Stimulated activated CD4-positive, alpha-beta T cell treated with anti-CD3 and anti-CD28 coated beads, Interleukin-12 subunit alpha, Interleukin-12 subunit beta, amount 100 ng/mL, for 4 hours (primary cell): Measurements from ENCODE around the gene KBTBD3.
"Not testable (repeated sequence)": the region's sequence is repeated elsewhere in the genome, so short reads cannot be mapped to it uniquely, and the experiment has no call there.

Experiments used
- DNase-seq: peaks from one replicate; pipeline ENCODE4 v3.0.0-alpha.2; 2020

Gene KBTBD3

DNA sequence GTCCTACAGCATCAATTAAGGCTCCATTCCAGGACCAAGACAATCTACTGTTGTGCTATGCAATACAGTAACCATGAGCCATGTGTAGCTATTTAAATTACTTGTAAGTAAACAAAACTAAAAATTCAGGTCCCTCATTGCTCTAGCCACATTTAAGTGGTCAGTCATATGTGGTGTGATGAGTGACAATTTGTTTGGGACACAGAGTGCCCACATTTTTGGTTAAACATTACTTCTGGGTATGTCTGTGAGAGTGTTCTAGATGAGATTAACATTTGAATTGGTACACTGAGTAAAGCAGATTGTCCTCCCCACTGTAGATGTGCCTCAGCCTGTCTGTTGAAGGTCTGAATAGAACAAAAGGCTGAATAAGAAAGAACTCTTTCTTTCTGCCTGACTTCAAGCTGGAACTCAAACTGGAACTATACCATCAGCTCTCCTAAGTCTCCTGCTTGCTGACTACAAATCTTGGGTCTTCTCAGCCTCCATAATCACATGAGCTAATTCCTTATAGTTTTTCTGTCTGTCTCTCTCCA is 15.8 kb downstream of the KBTBD3 start:
- no peak for DNase-seq

DNA sequence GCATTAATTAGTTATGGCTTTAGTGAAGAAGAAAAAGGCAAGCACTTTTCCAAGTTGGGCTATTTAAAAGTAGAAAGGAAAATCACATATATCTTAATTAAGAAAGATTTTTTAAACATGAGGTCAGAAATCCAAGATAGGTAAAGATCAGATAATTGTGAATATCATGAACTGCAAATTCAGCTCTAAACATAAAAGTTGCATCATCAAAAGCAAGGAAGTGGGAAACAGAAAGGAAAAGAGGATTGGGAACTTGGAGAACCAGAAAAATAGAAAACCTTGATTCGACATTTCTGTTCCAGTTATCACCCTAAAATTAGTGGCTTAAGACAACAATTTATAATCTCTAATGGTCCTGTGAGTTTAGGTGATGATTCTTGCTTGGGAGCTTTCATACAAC is 17.5 kb downstream of the KBTBD3 start:
- DNase-seq = no peak

DNA sequence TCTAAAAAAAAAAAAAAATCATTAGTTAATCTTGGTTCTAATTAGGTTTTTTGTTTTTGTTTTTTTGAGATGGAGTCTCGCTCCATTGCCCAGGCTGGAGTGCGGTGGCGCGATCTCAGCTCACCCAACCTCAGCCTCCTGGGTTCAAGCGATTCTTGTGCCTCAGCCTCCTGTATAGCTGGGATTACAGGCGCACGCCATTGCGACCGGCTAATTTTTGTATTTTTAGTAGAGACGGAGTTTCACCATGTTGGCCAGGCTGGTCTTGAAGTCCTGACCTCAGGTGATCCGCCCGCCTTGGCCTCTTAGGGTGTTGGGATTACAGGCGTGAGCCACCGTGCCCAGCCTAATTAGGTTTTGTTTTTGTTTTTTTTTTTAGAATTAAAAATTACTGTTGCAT is 18.8 kb downstream of the KBTBD3 start:
- DNase-seq = not testable (repeated sequence)

DNA sequence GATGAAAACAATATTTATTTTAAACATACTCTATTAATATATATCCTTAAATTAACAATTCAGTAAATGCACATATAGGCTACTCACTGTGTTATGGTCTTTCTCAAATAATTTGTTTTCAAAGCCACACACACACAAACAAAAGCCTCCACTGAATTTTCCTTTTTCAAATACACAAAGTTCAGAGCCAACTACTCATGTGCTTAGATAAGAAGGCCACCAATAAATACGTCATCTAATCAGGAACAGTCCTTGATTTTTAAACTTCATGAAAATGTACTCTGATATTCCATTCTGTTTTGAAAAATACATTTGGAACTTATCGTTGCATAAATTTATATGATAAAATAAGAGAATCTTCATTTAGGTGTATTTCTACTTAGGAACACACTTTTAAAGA is 26.0 kb downstream of the KBTBD3 start:
- DNase-seq = no peak

DNA sequence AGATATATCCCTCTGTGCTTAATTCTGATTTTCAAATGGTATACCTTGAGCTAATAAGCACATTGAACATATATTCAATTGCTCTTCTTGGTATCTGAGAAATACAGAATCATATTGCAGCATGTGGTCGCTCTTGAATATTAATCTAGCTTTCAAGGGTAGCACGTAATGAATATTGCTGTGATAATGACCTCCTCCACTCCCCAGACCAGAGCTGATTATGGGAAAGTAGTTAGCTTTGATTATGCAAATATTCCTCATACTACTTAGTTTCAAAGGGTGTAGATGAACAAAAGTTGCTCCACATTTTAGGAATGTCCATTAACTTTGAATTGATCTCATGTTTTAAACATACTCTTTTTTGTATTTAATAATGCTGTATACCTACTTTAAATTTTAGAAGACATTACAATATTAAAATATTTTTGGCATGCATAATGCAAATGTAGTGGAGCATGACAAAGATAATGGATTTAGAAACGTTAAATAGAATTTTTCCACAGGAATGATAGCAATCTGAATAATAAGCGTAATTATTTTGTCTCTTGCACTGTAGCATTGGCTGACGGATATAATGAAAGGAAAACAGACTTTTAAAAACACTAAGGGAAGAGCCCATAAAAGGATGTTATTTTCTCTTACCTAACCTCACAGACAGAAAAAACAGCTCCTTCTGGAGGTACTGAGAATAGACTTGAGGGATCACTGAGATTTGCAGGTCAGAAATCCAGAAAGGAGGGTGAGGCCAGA is 27.2 kb downstream of the KBTBD3 start:
- no peak for DNase-seq

DNA sequence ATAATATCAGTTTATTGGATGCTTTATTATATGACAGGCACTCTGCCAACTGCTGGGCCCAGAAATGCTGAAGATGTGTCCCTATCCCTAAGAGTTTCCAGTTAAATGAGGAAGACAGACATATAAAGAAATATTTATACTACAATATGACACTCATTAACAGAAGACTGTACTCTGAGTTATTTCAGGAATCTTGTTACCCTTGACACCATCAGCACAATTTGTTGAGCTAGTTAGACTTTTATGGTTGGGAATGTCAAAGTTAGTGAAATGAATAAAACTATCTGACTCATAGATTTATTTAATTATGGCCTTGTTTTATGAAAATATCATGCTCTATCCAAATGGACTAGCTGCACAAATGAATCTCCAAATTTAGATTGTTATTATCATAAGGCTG is 29.5 kb downstream of the KBTBD3 start:
- no peak for DNase-seq

DNA sequence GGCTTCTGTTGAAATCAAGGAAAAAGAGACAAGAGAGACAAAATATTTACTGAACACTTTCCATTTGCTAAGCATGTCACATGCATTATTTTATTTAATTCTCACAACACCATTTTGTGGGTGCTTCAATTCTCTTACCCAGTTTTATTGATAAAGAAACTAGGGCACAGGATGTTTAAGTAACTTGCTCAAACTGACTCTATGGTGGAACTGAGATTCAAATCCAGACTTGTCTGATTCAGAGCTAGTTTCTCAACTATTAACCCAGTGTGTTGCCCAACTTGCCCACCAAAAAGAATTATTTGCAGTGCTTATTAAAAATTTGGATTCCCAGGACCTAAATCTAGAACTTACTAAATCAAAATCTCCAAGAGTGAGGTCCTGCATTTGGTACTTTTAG is 33.6 kb downstream of the KBTBD3 start:
- DNase-seq = no peak

DNA sequence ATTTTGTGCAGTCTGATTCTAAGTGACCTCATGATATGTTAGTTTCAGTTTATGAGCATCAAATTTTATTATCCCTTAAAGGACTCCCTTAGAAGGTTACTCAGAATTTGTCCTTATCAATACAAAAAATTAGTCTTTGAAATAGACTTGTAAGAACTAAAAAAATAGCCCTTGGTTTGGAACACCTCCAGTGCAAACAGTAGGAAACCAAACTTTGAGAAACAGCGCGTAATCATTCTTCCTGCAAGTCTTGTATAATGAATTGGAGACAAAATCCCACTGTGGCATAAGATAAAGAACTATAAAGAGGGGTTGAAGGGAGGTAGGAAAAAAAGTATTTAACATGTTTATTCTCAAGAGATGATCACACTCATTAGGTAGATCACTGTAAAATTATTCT is 44.3 kb downstream of the KBTBD3 start:
- DNase-seq = no peak

DNA sequence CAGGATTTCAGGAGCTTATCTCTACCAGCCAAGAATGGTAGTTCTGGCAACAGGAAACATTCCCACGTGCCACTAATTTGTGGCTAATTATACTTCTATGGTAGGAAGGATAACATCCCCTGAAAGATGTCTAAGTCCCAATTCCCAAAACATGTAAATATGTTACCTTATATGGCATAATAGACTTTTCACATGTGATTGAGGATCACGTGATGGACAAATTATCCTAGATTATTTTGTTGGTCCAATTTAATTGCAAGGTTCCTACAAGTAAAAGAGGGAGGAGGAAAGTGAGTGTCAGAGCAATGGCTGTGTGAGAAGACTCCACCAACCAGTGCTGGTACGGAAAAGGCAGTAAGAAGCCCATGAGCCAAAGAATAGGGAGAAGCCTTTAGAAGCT is 45.2 kb downstream of the KBTBD3 start:
- DNase-seq = no peak

DNA sequence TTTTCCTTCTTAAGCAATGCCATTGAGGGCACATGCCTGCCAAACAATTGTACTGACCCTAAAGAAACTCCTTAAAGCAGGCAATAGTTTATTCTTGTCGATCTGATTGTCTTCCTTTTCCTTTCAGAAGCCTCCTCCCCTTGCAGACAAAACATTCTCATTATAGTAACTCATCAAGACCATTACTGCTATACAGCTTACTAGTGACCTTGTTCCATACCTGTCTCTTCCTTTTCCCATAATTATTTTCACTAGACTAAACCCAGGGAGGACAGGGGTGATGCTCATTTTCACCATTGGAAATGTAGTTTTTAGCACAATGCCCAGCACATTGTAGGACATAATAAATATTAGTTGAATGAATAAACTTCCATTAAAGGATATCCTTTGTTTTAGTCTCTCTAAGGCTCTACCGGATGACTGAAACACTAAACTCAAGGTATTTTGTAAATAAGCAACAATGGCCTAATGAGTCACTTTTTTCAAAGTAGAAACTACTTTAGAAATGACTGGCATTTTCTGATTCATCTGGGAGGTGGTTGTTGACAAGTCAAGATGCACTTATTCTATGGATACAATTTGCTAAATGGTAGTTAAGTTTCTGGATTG is 45.8 kb downstream of the KBTBD3 start:
- no peak for DNase-seq

DNA sequence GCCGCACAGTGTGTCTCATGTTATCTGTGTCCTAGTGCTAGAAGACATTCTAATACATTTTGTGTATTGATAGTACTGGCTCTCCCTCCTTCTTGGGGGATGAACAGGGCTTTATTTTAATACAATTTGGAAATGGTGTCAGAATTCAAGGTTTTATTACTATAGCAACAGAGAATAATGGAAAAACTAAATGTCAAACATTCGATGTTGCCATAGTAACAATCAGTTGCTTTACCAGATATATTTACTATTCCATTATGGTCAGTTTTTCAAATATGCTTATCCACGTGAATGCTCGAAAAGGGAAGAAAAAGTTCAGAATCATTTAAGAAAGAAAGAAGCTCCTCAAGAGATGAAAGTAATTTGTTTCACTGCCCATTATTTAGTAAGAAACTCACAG is 46.5 kb downstream of the KBTBD3 start:
- DNase-seq = no peak

DNA sequence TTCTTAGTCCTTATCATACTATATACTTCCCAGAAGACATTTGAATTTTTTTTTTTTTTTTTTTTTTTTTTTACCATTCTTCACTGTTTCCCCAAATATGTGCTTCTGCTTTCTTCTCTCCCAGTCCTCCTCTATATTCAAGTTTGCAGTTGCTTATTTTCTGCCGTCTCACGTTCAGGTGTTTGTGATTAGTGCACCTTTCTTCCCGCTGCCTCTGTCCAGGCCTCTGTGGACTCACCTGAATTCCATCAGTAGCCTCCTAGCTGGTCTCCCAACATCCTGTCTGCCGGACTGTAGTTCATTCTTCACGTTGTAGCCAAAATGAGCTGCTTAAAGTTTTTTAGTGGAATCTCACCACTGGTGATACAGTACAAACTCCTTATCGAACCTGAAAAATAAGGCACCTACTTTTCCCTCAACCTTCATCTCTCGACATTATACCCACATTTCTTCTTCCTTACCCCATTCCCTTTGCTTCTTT is 54.3 kb downstream of the KBTBD3 start:
- DNase-seq = no peak

DNA sequence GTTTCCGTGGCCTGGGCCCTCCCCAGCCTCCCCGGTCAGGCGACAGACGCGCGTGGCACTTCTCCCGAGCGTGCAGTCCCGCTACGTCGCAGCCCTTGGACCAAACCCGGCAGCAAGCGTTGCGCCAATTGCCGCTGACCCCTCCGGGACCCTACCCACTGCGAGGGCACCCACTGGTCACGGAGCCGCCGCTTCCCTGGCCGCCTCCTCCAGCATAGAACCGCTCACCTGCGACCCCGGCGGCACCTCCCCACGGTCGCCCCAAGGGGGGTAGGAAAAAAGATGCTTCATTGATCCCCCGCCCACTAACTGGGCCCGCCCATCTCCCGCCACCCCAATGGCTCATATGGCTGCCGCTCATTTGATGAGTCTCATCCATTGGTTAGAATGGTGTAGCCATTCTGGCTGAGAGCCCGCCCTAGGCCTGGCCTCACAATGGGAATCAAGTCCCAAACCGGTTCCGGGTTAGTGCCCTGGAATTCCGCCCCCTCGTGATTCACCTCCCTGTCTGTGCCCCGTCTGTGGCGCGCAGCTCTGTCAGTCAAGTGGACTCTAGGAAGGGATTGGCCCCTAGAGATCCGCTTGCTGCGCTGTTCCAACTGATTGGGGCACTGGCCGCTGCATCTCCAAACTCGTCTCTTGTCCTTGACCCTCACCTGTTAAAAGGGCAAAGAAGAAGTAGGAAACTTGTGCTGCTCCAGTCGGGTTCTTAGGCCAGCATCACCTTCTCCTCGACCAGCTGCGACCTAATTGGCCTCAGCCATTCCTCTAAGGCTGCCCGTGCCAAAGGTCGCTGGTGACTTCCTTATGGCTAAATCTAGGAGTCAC is 55.0 kb downstream of the KBTBD3 start, which contains the start of gene MSANTD4:
TSS of gene MSANTD4 (minus strand) at position 274 of the 828 bp plus-strand sequence. CDS start 11,323 bp downstream, outside the sequence.
- peak; percentile 95 for DNase-seq

DNA sequence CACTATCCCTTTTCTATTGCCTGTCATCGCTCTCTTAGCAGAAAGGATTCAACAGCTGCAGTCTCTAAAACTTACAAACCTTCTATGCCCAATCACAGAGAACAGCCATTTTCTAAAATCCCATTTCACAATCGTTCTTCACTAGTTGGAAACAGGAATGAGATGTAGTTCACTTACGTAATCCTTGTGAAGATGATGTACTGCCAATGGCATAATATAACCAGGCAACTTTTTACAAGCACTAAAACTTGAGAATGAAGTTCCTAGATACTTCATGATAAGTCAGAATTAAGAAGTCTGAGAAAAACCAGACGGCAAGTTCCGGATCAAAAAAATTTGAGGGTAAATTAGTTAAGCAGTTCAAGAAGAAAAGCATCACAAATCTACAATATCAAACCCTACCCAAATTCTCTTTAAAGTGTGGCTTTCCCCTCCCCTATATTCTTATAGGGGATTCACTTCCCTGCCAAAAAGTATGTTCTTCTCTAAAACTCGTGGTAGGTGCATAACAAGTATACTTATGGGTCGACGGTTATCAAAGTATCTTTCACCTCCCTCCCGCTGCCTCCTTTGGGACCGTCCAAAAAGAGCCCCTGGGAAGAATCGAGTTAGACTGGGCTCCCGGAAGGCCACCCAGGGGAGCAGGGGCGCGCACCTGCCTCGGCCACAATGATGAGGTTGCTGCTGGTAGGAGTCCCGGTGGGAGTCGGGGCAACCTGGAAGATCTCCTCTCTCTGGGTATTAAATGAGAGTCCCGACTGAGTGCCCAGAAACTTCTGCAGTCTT is 55.8 kb downstream of the KBTBD3 start:
- no peak for DNase-seq

DNA sequence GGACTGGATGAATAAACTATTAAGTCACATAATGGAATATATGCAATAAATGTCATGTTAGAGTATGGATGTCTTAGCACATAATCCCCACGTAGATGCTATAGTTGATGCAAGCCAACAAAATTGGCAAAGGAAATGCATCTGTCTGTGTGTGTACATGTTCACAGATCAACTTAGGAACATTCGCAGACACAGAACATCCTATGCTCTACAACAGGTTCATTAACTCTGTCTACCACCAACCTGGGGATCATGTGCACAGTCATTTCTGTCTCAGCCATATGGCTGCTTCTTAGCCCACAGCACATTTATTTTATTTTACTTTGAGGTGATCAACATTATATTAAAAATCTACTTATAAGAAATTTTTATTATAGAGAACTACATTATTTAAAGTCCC is 60.1 kb downstream of the KBTBD3 start:
- no peak for DNase-seq

DNA sequence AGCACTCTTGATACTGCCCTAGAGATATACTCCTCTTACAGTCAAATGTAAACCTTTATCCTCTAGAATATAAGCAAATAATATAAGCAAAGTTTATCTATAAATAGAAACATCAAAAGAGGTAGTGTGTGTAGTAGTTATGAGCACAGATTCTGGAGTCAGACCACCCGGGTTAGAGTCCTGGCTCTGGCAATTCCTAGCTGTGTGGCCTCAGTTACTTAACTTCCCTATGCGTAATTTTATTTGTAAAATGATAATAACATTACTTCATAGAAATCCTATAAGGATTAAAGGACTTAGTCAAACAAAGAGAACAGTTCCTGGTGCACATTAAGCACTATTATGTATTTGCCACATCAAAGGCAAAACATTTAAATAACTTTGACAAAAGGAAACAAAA is 62.1 kb downstream of the KBTBD3 start:
- no peak for DNase-seq

DNA sequence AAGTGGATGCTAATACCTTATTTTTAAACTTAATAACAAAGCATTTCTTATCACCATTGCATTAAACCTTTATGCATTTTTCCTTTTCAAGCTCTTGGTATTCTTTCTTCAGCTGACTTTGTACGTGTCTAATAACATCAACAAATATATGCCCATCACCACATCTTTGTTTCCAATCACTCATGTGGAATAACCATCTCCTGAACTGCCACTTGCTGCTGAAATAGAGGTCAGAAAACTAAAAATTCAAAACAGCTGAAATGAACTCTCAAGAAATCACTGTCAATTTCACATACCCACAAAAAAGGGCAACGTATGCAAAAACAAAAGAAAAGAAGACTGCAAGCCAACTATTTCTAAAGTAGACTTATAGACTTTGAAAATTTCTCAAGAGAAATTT is 62.5 kb downstream of the KBTBD3 start:
- DNase-seq = no peak

DNA sequence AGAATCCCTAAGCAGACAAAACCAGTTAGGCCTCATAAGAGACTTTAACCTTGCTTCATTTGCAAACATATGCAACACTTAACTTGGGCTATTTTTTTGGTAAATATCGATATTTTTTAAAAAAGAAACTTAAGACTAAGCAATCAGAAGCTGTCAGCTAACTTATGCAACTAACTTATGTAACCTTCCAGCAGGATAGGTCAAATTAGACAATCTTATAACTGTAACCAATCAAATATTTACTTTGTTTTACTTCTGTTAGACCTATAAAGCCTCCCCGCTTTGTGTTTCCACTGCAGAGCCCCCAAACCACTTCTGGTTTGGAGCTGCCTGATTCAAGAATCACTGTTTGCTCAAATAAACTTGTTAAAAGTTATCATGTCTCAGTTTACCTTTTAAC is 63.1 kb downstream of the KBTBD3 start:
- DNase-seq = no peak

DNA sequence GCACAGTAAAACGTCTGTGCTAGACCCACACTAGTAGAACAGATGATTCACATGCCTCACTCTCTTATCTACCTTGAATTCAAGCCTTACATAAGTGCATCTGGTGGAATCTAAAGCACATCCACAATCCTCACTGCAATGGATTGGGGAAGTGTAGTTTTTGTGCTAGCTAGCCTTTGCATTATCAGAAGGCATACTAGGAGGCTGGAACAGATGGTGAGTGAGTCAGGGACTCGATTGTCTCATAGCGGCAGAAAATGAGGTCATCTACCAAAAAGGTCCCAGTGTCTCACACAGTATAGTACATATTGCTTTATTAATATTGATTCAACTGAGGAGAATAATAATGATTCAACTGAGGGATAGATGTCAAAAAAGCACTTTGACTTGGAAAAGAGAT is 64.4 kb downstream of the KBTBD3 start:
- no peak for DNase-seq

DNA sequence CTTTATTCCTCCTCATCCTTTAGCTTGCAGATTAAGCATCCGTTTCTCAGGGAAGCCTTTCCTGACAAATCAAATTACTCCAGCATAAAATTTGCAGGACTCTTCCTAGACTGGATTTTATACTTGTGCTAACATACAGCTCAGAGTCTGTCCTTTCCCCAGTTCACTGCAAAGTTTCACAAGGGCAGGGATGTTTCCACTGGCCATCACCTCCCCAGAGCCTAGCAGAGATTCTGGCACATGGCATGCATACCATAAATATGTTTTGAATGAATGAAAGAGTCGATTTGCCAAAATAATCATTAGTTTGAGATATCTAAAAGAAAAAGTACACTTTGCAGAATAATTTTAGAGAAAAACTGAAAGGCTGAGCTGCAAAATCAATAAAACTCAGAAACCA is 65.7 kb downstream of the KBTBD3 start:
- no peak for DNase-seq

DNA sequence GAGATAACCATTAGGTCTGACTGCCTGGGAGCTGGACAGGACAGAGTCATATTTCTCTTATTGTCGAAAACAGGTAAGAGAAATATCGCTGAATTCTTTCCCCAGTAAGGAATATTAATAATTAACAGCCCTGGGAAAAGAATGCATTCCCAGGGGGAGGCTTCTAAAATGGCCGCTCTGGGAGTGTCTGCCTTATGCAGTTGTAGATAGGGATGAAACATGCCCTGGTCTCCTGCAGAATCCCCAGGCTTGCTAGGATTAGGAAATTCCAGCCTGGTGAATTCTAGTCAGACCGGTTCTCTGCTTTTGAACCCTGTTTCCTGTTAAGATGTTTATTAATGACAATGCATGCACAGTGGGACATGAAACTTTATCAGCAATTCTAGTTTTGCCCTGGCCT is 74.1 kb downstream of the KBTBD3 start:
- not testable (repeated sequence) for DNase-seq

DNA sequence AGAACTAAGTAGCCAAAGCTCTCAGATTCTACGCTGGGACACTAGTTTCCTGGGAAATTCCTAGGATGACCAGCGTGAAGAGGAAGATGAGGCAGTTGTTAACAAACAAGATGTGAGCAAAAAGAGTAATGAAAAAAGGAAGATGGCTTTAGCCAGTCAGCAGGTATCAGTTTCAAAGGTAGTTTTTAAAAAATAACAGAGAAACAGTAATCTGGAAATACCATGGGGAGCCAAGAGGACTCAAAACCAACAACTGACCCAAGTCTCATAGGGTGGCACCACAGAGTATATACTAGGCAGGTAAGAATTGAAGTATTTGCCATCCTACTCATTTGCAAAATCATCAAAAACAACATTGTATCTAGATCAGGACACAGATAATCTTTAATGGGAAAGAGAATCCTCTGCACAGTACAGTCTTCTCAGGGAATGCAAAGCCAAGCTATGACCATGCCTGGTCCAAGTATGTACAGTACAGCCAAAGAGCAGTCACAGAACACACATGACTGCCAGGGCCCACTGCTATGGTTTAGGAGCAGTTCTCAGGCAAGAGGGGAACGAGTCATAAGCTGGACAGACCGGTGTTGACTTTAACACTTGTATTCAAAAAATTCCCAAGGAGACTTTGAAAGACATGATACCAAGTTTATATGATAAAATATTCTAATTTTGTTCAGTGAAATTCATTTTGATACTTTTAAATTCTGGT is 75.7 kb downstream of the KBTBD3 start:
- DNase-seq = no peak
